ENCODE results near the gene SKAP1. TPM values are rescaled to one million over a fixed set of nuclear protein-coding genes. Genes with fewer than 3 reads are reported as not detected.
"Not testable (repeated sequence)": the region's sequence is repeated elsewhere in the genome, so short reads cannot be mapped to it uniquely, and the experiment has no call there.

SKAP1 gene
- total RNA-seq, 2 donors from 2014 or later, result 65.0 to 98.0 TPM

DNA sequence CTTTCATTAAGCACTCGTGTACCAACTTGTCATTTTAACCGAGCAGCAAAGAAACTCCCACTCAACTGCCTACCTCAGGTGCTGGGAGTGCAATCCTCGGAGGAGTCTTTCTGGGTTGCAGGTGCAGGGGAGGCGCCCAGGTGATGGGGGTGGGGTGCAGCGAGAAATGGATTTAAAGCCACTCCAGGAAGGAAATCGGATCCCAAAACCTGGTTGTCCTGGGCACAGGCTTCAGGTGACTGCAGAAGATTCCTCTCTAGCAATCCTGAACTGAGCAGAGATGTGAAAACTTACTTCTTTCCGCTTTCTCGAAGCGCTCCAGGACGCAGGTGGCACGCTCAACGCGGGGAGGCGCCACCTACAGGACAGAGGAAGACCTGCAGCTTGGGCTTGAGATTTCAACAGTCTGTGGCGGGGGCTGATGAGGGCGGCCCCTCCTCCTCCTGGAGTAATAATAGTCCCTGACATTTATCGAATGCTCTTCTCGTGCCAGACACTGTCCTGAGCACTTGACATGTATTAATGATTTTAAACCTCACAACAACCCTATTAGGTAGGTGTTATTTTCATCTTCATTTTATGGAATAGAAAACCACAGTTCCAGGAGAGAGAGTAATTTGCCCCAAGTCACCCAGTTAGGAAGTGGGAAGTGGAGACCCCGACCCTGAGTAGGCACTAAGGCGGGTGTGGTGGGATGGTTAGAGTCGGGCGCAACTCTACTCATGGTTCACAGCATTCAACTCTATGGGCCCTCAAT lies 27.2 kb upstream of the SKAP1 start:
- Mint-ChIP-seq H3K27ac (peak overlapping the region in 1 of 2 donors; percentile 14), H3K36me3 (peaks cover 6 to 13% of the 10 kb centered on the region in 2 donors), H3K9me3 (no peaks in the 10 kb centered on the region)
- peak; percentile 72 to 82 for DNase-seq (ENCODE audit: low spot score in 2 of 2)
- peak; percentile 64 to 72 for ATAC-seq

DNA sequence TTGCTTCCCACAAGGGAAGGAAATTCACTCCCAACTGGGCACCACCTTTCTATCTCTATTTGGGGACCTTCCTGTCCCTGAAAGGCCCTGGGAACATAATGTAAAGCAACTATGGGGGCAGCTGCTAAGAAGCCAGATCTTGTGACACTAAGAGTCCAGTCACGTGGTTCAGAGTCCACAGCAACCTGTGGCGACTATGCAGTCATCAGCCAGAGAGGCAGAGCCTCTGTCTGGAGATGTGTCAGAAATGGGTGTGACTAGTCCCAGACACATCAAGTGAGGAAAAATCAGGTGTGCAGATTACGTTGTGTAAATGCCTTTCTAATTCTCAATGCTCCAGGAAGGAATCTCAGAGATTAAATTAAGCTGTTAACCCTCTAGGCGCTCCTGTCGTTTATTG lies 26.6 kb upstream of the SKAP1 start:
- no peaks in the 10 kb centered on the region for H3K9me3 Mint-ChIP-seq
- H3K36me3 Mint-ChIP-seq, result peaks cover 6 to 13% of the 10 kb centered on the region in 2 donors
- ATAC-seq (peak; percentile 69 to 84), DNase-seq (ENCODE audit: low spot score in 2 of 2) (peak in 1 of 2 donors; percentile 28)
- peak overlapping the region in 1 of 2 donors; percentile 14 for H3K27ac Mint-ChIP-seq

DNA sequence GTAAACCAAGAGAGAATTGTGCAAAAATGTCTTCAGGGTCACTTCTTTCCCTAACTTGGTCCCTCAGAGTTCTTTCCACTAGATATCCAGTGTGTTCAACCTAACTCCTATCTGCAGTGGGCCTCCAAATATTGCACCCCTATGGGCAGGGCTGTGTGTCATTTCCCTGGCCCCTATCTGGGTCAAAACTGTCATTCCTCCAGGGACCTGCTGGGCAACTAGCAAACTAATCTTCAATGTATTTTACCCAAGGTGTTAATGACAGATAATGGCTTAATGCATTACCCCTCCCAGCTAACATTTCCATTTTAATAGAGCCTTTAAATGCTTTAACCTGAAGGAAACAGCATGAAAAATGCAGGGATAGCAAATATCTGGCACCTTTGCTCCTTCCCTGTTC lies 25.8 kb upstream of the SKAP1 start:
- ATAC-seq (no peak), DNase-seq (ENCODE audit: low spot score in 2 of 2) (no peak)
- Mint-ChIP-seq H3K27ac (no peak overlapping the region), H3K9me3 (no peaks in the 10 kb centered on the region), H3K36me3 (peaks cover 6 to 13% of the 10 kb centered on the region in 2 donors)

DNA sequence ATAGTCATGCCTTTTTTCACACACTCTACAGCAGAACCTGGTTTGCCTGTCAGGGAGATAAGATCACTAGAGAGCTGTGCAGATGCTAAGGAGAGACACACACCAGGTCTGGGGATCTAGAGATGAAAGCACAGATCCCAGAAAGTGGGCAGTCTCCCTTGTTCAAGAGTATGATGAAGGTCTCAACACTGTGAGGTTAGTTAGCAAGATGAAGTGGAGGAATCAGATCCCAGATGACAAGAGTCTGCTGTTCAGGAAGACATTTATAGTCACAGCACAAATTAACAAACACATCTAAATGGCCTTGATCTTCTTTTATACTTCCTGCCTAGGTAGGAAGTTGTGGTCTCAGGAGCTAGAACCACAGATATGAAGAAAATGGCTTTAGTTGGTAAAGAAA lies 23.4 kb upstream of the SKAP1 start:
- H3K36me3 Mint-ChIP-seq, result peaks cover 6 to 13% of the 10 kb centered on the region in 2 donors
- DNase-seq (ENCODE audit: low spot score in 2 of 2) (no peak), ATAC-seq (peak; percentile 18 to 34)
- peak overlapping the region; percentile 62 to 82 for H3K27ac Mint-ChIP-seq
- H3K9me3 Mint-ChIP-seq, result no peaks in the 10 kb centered on the region

DNA sequence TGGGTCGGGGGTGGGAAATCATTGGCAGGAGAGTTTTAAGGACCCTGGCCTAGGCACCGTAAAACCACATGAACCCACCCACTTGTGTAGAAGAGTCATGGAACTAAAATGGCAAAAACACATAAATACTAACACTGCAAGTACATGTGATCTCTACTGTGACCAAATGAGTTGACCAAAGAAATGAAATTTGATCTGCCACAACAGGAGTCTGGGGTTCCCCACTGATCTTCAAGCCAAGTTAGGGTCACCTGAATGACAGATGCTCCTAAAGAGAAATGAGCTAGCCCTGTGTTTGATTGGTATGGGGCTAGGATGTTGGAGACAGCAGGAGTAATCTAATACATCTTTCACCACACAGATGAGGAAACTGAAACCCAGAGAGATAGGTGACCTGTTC lies 21.5 kb upstream of the SKAP1 start:
- Mint-ChIP-seq H3K36me3 (peaks cover 6 to 13% of the 10 kb centered on the region in 2 donors), H3K9me3 (no peaks in the 10 kb centered on the region), H3K27ac (no peak overlapping the region)
- ATAC-seq (peak in 1 of 2 donors; percentile 46), DNase-seq (ENCODE audit: low spot score in 2 of 2) (no peak)

DNA sequence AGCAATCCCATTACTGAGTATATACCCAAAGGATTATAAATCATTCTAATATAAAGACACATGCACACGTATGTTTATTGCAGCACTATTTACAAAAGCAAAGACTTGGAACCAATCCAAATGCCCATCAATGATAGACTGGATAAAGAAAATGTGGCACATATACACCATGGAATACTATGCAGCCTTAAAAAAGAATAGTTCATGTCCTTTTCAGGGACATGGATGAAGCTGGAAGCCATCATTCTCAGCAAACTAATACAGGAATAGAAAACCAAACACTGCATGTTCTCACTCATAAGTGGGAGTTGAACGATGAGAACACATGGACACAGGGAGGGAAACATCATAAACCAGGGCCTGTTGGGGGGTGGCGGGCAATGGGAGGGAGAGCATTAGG lies 19.3 kb upstream of the SKAP1 start:
- H3K9me3 Mint-ChIP-seq; H3K36me3 Mint-ChIP-seq; DNase-seq (ENCODE audit: low spot score in 2 of 2); ATAC-seq; H3K27ac Mint-ChIP-seq: not testable (repeated sequence)

DNA sequence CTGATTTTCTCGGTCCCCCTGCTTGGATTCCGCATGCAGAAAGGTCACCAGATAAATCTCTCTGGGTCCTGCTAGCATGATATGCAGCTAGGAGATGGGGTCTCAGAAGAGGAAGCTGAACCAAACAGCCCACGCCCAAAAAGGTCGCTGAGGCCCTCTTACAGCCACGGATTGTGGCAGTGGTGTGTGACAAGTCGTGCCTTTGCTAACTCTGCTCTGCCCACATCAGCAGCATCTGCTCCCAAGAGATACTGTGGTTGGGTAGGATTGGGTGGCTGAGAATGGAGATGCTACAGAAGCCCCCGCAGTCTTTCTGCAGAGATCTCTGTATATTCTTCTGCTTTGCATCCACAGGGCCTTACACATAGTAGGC lies 15.2 kb upstream of the SKAP1 start:
- Mint-ChIP-seq H3K9me3 (peaks cover 10 to 12% of the 10 kb centered on the region in 2 donors), H3K36me3 (peaks cover 4 to 10% of the 10 kb centered on the region in 2 donors), H3K27ac (no peak overlapping the region)
- ATAC-seq (no peak), DNase-seq (ENCODE audit: low spot score in 2 of 2) (no peak)

DNA sequence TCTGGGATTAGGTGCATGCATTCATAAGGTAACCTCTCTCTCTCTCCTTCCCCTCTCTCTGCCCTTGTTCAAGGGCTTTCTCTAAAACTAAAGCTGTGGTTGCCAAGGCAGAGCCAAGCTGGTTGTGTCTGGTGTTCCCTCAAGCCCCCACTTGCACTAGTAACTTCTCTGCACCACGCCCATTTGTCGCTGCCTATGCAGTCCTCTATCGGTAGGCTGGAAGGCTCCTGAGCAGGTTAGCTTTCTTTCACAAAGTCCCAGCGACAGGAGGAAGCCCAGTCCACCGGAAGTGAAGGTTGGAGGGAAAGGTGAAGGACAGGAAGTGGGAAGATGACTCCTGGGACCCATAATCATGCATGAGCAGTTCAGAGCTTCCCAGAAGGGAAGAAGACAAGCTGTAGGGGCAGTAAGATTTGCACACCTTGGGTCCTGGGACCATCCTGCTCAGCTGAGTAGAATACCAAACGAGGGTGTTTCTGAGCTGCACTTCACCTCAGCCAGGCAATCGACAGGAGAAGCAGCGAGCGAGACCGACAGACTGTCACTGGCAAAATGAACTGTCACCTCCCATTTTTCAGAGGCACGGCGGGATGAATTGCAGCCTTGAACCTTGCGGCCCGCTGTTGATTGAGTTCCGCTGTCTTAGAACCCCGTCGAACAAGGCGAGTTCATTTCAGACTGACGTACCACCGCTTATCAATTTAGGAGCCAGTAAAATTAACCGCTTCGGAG lies 14.7 kb upstream of the SKAP1 start:
- DNase-seq (ENCODE audit: low spot score in 2 of 2), result no peak
- peak in 1 of 2 donors; percentile 17 for ATAC-seq
- Mint-ChIP-seq H3K9me3 (peaks cover 10 to 12% of the 10 kb centered on the region in 2 donors), H3K36me3 (peaks cover 4 to 10% of the 10 kb centered on the region in 2 donors), H3K27ac (peak overlapping the region; percentile 81 to 82)

DNA sequence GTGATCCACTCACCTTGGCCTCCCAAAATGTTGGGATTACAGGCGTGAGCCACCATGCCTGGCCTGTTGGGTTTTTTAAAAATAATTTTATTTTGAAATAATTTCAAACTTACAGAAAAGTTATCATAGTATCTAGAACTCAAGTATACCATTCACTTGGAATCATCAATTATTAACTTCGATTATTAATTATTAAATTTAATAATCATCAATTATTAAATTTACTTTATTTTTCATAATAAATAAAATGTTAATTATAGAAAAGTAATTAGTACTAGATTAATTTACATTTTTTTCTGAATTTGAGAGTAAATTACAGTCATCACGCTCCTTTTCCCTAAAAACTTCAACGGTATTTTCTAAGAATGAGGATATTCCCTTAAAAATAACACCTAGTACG lies 13.7 kb upstream of the SKAP1 start:
- ATAC-seq (no peak), DNase-seq (ENCODE audit: low spot score in 2 of 2) (no peak)
- Mint-ChIP-seq H3K9me3 (peaks cover 10 to 12% of the 10 kb centered on the region in 2 donors), H3K27ac (no peak overlapping the region), H3K36me3 (peaks cover 4 to 10% of the 10 kb centered on the region in 2 donors)

DNA sequence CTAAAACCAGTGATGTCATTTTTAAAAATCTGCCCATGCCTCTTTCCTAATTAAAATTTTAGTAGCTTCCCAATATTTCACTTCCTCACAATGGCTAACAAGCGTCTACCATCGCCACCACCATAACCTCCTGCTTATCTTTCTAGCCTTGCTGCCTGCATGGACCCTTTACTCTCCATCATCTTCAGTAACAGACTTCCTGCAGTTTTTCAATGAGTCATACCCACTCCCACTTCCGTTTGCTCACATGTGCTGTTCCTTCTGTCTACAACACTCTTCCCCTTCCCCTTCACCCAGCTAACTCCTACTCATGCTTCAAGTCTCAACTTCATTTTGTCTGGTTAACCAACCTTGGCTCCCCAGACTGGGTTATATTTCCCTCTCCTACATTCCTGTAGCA lies 12.8 kb upstream of the SKAP1 start:
- peaks cover 4 to 10% of the 10 kb centered on the region in 2 donors for H3K36me3 Mint-ChIP-seq
- H3K27ac Mint-ChIP-seq, result peak overlapping the region; percentile 47 to 88
- DNase-seq (ENCODE audit: low spot score in 2 of 2) (no peak), ATAC-seq (no peak)
- H3K9me3 Mint-ChIP-seq, result peaks cover 10 to 12% of the 10 kb centered on the region in 2 donors

DNA sequence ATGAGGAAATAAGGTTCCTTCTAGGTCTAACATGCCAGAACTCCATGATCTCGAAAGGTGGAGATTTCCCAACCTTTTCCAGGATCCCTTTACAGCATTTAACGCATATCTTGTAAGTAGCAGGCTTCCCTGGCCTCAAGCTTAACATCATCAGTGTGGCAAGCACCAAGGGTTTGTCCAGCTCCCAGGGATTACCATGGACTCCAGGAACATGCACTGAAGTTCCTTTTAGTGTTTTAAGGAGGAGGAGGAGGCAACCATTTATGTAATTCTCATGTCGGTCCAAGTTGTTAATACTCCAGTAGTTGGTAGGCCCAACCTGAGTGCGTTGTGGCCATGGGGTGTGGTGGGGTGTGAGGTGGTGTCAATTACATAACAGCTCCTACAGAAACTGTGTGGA lies 11.8 kb upstream of the SKAP1 start:
- Mint-ChIP-seq H3K27ac (peak overlapping the region; percentile 77 to 88), H3K9me3 (peaks cover 12 to 15% of the 10 kb centered on the region in 2 donors), H3K36me3 (peaks cover 4 to 10% of the 10 kb centered on the region in 2 donors)
- no peak for DNase-seq (ENCODE audit: low spot score in 2 of 2)
- ATAC-seq, result no peak

DNA sequence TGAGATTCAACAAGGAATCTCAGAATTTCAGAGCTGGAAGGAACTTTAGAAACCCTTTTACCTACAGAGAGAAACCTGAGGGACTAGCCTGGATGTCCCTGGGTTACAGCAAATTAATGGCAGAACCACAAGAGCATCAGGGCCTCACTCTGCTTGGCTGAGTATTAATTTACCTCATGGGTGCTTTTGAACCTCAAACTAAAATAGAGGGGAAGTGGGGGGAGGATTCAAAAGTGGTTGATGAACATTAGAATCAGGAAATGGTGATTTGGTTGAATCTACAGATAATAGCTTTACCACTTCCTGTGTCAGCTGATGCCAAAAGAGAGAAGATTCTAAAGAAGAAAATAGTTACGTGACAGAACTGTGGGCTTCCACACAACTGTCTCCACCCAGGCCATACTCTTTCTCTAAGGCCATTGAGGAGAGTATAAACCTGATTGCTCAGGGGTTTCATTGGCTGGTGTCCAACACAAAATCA lies 11.3 kb upstream of the SKAP1 start:
- ATAC-seq (peak; percentile 33 to 71), DNase-seq (ENCODE audit: low spot score in 2 of 2) (peak in 1 of 2 donors; percentile 27)
- Mint-ChIP-seq H3K36me3 (peaks cover 4 to 10% of the 10 kb centered on the region in 2 donors), H3K27ac (peak overlapping the region; percentile 77 to 88), H3K9me3 (peaks cover 18 to 20% of the 10 kb centered on the region in 2 donors)

DNA sequence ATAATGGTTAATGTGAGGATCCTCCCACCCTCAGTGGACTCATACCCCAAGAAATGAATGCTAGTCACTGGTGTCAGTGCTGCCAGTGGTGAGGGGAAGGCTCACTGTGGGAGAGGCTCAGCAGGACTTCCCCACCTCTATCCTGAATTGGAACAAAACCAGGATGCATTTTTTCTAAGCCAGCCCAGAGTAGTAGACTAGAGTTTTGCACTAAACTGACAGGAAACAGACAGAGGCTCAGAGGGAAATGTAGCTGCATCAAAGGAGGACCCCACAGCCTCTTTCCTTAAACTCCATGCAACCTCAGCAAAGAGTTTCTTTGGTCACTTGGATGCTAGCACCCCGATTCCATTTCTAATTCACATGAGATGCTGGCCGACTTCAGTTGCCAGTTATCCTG lies 10.7 kb upstream of the SKAP1 start:
- H3K9me3 Mint-ChIP-seq, result peaks cover 20 to 22% of the 10 kb centered on the region in 2 donors
- H3K36me3 Mint-ChIP-seq, result peaks cover 4 to 10% of the 10 kb centered on the region in 2 donors
- peak overlapping the region; percentile 72 to 88 for H3K27ac Mint-ChIP-seq
- DNase-seq (ENCODE audit: low spot score in 2 of 2) (no peak), ATAC-seq (peak in 1 of 2 donors; percentile 2)

DNA sequence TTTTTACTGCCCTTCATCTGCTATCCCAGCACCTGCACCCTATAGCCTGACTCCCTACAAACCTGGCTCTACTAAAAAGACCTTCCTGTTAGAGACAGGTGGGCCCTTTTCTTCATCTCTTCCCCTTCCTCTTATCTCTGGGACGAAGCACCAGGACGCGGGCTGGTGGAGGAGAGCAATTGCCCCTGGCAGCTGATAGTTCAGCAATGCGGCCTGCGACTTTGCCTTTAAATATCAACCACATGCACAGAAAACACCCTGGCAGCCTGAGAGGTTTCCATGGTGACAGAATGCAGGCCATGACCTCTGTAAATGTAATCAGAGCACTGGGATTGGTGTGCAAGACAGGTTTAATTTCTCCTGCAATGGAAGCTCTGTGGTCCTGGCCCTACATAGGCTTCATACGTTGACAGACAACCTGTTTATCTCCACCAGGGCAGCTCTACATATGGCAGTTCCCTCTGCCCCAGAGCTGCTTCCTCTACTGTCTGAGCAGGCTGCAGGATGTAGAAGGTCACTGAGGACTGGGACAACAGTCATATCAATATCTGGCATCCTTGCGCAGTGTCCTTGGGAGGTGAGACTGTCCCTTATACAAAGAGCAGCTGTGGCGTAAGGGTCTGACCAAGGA lies 10.0 kb upstream of the SKAP1 start:
- H3K36me3 Mint-ChIP-seq, result peaks cover 4 to 10% of the 10 kb centered on the region in 2 donors
- peak overlapping the region; percentile 86 to 88 for H3K27ac Mint-ChIP-seq
- H3K9me3 Mint-ChIP-seq, result peaks cover 20 to 22% of the 10 kb centered on the region in 2 donors
- DNase-seq (ENCODE audit: low spot score in 2 of 2), result peak in 1 of 2 donors; percentile 23
- ATAC-seq, result peak; percentile 43 to 82

DNA sequence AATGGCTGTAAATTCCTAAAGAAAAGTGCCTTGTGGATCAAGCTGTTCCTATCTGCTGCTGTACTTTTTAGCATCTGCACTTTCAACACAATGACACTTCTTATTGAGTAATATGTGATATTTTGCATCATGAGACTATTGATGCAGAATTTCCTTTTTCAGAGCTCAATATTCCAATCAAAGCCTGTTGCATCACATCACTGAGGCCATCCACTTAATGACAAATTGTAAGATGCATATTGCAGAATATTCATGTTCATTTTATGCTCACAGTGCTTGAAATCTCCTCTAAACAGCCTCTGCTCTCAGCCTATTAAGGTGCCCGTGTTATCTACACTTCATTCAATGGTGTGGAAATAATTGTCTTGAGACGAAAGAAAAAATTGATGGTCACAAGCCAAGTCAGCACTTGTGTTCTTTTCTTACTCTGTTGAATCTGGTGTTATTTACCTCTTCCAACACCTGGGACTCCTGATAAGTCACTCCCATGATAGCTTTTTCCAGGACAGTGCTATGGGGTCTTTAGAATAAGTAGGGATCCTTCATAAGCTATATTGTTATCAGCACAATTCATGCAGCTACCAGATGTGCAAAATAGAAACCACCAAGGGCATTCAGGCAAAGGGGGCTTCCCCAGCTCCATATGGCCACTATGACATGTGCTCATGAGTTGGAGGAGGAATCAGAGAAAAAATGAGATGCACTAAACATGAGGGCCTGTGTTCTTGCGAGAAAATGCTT lies 9.3 kb upstream of the SKAP1 start:
- Mint-ChIP-seq H3K27ac (peak overlapping the region; percentile 86 to 88), H3K36me3 (peaks cover 0 to 10% of the 10 kb centered on the region in 2 donors), H3K9me3 (peaks cover 20% of the 10 kb centered on the region in 2 donors)
- DNase-seq (ENCODE audit: low spot score in 2 of 2) (no peak), ATAC-seq (peak; percentile 38 to 53)

DNA sequence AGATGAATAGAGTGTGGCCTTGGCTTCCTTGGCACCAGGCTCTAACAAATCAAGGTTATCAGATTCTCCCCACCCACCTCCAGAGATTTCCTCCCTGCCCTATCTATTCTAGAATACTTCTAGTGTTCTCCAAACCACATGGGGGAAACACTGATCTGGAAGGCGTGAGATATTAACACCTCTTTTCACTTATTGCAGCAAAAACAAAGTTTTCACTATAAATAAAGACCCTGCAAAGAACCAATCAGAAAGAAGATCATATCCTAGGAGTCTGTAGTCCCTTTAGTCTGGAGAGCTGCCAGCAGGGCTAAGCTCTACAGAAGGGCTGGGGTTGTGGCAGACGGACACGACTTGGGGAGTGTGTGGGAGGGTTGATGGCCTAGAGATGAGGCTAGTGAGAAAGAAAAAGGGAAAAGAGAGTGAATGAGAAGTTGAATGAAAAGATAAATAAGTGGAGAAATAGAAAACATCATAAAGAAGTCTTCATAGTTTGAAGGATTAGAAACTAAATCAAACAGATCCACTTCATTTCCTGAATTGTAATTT lies 8.6 kb upstream of the SKAP1 start:
- no peak overlapping the region for H3K27ac Mint-ChIP-seq
- H3K9me3 Mint-ChIP-seq, result peaks cover 20% of the 10 kb centered on the region in 2 donors
- ATAC-seq (no peak), DNase-seq (ENCODE audit: low spot score in 2 of 2) (no peak)
- H3K36me3 Mint-ChIP-seq, result peaks cover 0 to 10% of the 10 kb centered on the region in 2 donors
